PC-9 (cell line): ENCODE measurements around the gene MDFIC2.

Experiments used
- CTCF ChIP-seq: fragments of 200-600 bp; sonication (generic); conservative IDR thresholded peaks from 2 replicates; pipeline ENCODE4 v1.6.1; 2017; ENCODE audit warnings: mixed run types, antibody characterized with exemption, mild to moderate bottlenecking, moderate library complexity
- EZH2 ChIP-seq: fragments of 200-600 bp; sonication (generic); IDR thresholded peaks from 2 replicates; pipeline ENCODE4 v1.8.0; 2017; ENCODE audit warnings: antibody characterized with exemption, low read depth

GRCh38 chr3:70185661-70186060, 126.8 kb downstream of the MDFIC2 start:
- TF ChIP-seq CTCF (no peak), EZH2 (no peak)
